Lower lobe of right lung (tissue), 2 donors: ENCODE data around the gene ATF4. TPM values are rescaled to one million over a fixed set of nuclear protein-coding genes. Genes with fewer than 3 reads are reported as not detected.
"Not testable (repeated sequence)": the region's sequence is repeated elsewhere in the genome, so short reads cannot be mapped to it uniquely, and the experiment has no call there.

ENCODE experiments used
- ATAC-seq, 2 donors: fragments of 200-7000 bp; cut with Tn5 transposase; one replicate each; pipeline ENCODE4 v1.9.1; 2020 to 2022; ENCODE audit warnings: mild to moderate bottlenecking in 2 of 2, moderate library complexity in 2 of 2
- DNase-seq: peaks from one replicate; pipeline ENCODE4 v3.0.0-alpha.2; 2020
- H3K27ac ChIP-seq: fragments of 200-600 bp; one replicate; pipeline ENCODE4 v1.8.0; 2022
- H3K27me3 ChIP-seq: fragments of 200-600 bp; one replicate; pipeline ENCODE4 v1.8.0; 2022; ENCODE audit warnings: low read depth
- H3K36me3 ChIP-seq: fragments of 200-600 bp; one replicate; pipeline ENCODE4 v1.8.0; 2022; ENCODE audit warnings: mild to moderate bottlenecking
- H3K4me1 ChIP-seq: fragments of 200-600 bp; one replicate; pipeline ENCODE4 v1.8.0; 2022
- H3K4me3 ChIP-seq: fragments of 200-600 bp; one replicate; pipeline ENCODE4 v1.8.0; 2022; ENCODE audit warnings: mild to moderate bottlenecking
- H3K9me3 ChIP-seq: fragments of 200-600 bp; one replicate; pipeline ENCODE4 v1.8.0; 2022
- CTCF ChIP-seq: fragments of 200-600 bp; IDR thresholded peaks from one replicate; pipeline ENCODE4 v1.8.0; 2022; ENCODE audit warnings: antibody characterized with exemption, mild to moderate bottlenecking
- intact Hi-C: fragments of 100-400 bp; cut with DNase I; formaldehyde crosslinking; loops from one replicate; pipeline ENCODE4 v1.11.0; 2022
- total RNA-seq: library from RNA; stranded (reverse); fragmentation: NEBNext Ultra II Directional; extraction: Animal tissue kit (Norgen Biotek cat#: 25700); gene quantifications from one replicate; pipeline ENCODE4 v1.2.1, GENCODE V29; 2021
- donor health status: DM: no; HTN: yes; CAD: no; lungs with severe emphysema.

Gene ATF4
- total RNA-seq, 1 donor from 2014 or later: 327 TPM

DNA sequence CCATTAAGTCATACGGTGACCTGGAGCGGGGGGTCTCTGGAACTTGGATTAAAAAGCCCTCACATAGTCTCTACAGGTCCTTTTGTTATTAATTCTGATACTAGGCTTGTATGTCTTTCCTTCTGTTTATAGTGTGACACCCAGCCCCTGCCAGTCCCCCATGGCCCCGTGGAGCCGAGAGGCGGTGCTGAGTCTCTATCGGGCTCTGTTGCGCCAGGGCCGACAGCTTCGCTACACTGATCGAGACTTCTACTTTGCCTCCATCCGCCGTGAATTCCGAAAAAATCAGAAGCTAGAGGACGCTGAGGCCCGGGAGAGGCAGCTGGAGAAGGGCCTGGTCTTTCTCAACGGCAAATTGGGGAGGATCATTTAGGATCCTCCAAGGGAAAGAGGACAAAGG is 16.3 kb upstream of the ATF4 start:
- Histone ChIP-seq H3K9me3 (no peaks in the 10 kb centered on the region), H3K4me1 (peaks cover 30% of the 10 kb centered on the region), H3K36me3 (peaks cover 52% of the 10 kb centered on the region), H3K27me3 (no peaks in the 10 kb centered on the region), H3K4me3 (no peak overlapping the region), H3K27ac (no peak overlapping the region)
- ATAC-seq (no peak), DNase-seq (peak; percentile 24)
- intact Hi-C loops: no loop called here
- no peak for TF ChIP-seq CTCF

GRCh38 chr22:39507021-39507420 is 13.3 kb upstream of the ATF4 start:
- H3K27ac ChIP-seq, intact Hi-C loops, H3K9me3 ChIP-seq, H3K27me3 ChIP-seq, H3K4me3 ChIP-seq, ATAC-seq: not testable (repeated sequence)
- Histone ChIP-seq H3K36me3 (peaks cover 82% of the 10 kb centered on the region), H3K4me1 (peaks cover 16% of the 10 kb centered on the region)
- peak; percentile 24 for DNase-seq

DNA sequence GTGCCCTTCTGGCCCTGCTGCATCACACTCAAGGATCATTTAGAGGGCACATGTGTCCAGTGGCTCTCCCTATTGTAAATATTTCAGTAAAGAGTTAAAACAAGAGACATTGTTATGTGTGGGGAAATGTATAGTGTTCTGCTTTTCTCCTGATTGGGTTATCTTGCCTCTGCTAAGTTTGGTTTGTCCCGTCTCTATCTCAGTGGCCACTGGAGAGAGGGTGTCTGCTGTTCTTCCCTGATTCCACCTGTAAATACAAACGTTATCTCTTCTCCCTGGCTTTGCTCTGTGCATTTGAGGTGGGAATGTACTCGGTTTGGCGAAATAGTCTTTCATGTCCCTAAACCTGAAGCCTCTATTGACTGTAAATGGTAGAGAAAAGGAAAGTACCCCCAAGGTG is 12.0 kb upstream of the ATF4 start:
- TF ChIP-seq CTCF: no peak
- H3K36me3 ChIP-seq: peaks cover 96% of the 10 kb centered on the region
- no peak for ATAC-seq
- H3K4me1 ChIP-seq: peaks cover 10% of the 10 kb centered on the region
- no peak for DNase-seq
- no peaks in the 10 kb centered on the region for H3K27me3 ChIP-seq
- H3K4me3 ChIP-seq: no peak overlapping the region
- H3K9me3 ChIP-seq: no peaks in the 10 kb centered on the region
- intact Hi-C loops: no loop called here
- H3K27ac ChIP-seq: no peak overlapping the region

DNA sequence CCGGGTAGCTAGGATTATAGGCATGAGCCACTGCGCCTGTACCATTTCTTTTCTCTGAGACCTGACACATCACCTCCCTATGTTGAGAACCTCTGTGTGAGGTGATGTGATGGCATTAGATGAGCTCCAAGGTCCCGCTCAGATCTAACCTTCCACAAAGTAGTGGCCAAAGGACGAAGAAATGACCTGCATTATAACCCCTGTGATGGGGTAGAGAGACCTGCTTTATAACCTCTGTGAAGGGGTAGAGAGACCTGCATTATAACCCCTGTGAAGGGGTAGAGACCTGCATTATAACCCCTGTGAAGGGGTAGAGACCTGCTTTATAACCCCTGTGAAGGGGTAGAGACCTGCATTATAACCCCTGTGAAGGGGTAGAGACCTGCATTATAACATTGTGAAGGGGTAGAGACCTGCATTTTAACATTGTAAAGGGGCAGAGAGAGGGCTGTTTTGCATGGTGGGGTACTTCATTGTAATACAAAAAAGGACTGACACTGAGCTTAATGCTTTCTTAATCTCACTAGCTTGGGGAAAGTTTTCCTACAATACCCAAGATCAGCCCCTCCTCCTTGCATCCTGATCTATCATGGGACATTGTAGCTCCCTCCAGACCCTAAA is 9.7 kb upstream of the ATF4 start:
- no peak for DNase-seq
- intact Hi-C loops: no loop called here
- H3K9me3 ChIP-seq: no peaks in the 10 kb centered on the region
- no peak for ATAC-seq
- no peak for TF ChIP-seq CTCF
- H3K36me3 ChIP-seq: peaks cover 100% of the 10 kb centered on the region
- no peaks in the 10 kb centered on the region for H3K27me3 ChIP-seq
- no peaks in the 10 kb centered on the region for H3K4me1 ChIP-seq
- H3K27ac ChIP-seq: no peak overlapping the region
- H3K4me3 ChIP-seq: no peak overlapping the region

GRCh38 chr22:39511226-39511625 is 9.1 kb upstream of the ATF4 start:
- H3K27ac ChIP-seq: no peak overlapping the region
- H3K4me3 ChIP-seq: no peak overlapping the region
- no peaks in the 10 kb centered on the region for H3K9me3 ChIP-seq
- ATAC-seq (no peak), DNase-seq (no peak)
- no peaks in the 10 kb centered on the region for H3K27me3 ChIP-seq
- H3K4me1 ChIP-seq: no peaks in the 10 kb centered on the region
- intact Hi-C loops: no loop called here
- no peak for TF ChIP-seq CTCF
- peaks cover 100% of the 10 kb centered on the region for H3K36me3 ChIP-seq

DNA sequence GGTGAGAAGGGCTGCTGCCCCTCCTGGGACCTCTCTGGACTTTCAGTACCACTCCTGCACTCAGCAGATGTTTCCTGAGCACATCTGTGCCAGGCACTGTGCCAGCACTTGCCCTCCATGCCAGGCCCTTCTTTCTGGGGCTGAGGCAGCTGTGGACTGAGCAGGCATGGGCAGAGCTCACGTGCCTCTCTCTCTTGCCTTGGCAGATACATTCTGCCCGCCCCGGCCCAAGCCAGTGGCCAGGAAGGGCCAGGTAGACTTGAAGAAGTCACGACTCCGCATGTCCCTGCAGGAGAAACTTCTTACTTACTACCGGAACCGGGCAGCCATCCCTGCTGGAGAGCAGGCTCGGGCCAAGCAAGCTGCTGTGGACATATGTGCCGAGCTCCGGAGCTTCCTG is 8.3 kb upstream of the ATF4 start:
- no peak overlapping the region for H3K4me3 ChIP-seq
- no peak overlapping the region for H3K27ac ChIP-seq
- no peak for TF ChIP-seq CTCF
- H3K27me3 ChIP-seq: no peaks in the 10 kb centered on the region
- H3K36me3 ChIP-seq: peaks cover 94% of the 10 kb centered on the region
- DNase-seq (no peak), ATAC-seq (no peak)
- no peaks in the 10 kb centered on the region for H3K9me3 ChIP-seq
- intact Hi-C loops: no loop called here
- no peaks in the 10 kb centered on the region for H3K4me1 ChIP-seq
